K562 (cell line): ENCODE measurements around the gene ZNF775. TPM values are rescaled to one million over a fixed set of nuclear protein-coding genes. Genes with fewer than 3 reads are reported as not detected.

ENCODE experiments used
- ETV1 ChIP-seq: fragments of 450-650 bp; conservative IDR thresholded peaks from 2 replicates; pipeline ENCODE4 v1.6.1; 2016; ENCODE audit warnings: missing genetic modification characterization, control low read depth, low read depth, missing compliant biosample characterization
- FOXK2 ChIP-seq, 2 experiments: fragments of 450-650 bp; IDR thresholded peaks in 1 of 2; conservative IDR thresholded peaks in 1 of 2; 2 replicates each; pipeline ENCODE4 v1.6.1; 2016; ENCODE audit warnings: low read depth in 2 of 2, mild to moderate bottlenecking in 1 of 2
- GATAD2B ChIP-seq: fragments of 450-650 bp; IDR thresholded peaks from 2 replicates; pipeline ENCODE4 v1.6.1; 2017; ENCODE audit warnings: mild to moderate bottlenecking, borderline replicate concordance
- HMG20B ChIP-seq: fragments of 250-450 bp; sonication (Bioruptor Pico); IDR thresholded peaks from 2 replicates; pipeline ENCODE4 v1.5.0; 2021; ENCODE audit warnings: mild to moderate bottlenecking
- KLF1 ChIP-seq: fragments of 450-650 bp; IDR thresholded peaks from 2 replicates; pipeline ENCODE4 v1.6.1; 2016; ENCODE audit warnings: missing genetic modification characterization, missing compliant biosample characterization
- KLF16 ChIP-seq: IDR thresholded peaks from 2 replicates; pipeline ENCODE4 v1.6.1; 2016; ENCODE audit warnings: antibody characterized with exemption
- PHB ChIP-seq: fragments of 250-450 bp; sonication (Bioruptor Pico); IDR thresholded peaks from 2 replicates; pipeline ENCODE4 v1.5.0; 2021
- POLR2H ChIP-seq: IDR thresholded peaks from 2 replicates; pipeline ENCODE4 v1.6.1; 2016; ENCODE audit warnings: missing genetic modification characterization, low read depth, mild to moderate bottlenecking, control low read depth, missing compliant biosample characterization, moderate library complexity
- RBM25 ChIP-seq: fragments of 200-400 bp; formaldehyde crosslinking; IDR thresholded peaks from 2 replicates; pipeline ENCODE4 v1.6.1; 2018; ENCODE audit warnings: low read length, low read depth, moderate library complexity; ENCODE audit not compliant: severe bottlenecking
- RNF2 ChIP-seq: sonication (generic); IDR thresholded peaks from 2 replicates; pipeline ENCODE4 v1.6.1; 2016
- SLC30A9 ChIP-seq: fragments of 250-450 bp; sonication (Bioruptor Pico); IDR thresholded peaks from 2 replicates; pipeline ENCODE4 v1.8.0; 2022; ENCODE audit warnings: mild to moderate bottlenecking, moderate library complexity
- SMAD3 ChIP-seq: fragments of 450-650 bp; formaldehyde crosslinking; conservative IDR thresholded peaks from 2 replicates; pipeline ENCODE4 v1.4.0; 2020; ENCODE audit warnings: mild to moderate bottlenecking
- TARDBP ChIP-seq: fragments of 450-650 bp; IDR thresholded peaks from 2 replicates; pipeline ENCODE4 v1.6.1; 2016
- TFAM ChIP-seq: fragments of 250-450 bp; sonication (Bioruptor Pico); conservative IDR thresholded peaks from 2 replicates; pipeline ENCODE4 v1.5.0; 2021; ENCODE audit warnings: mild to moderate bottlenecking, moderate library complexity
- XRCC3 ChIP-seq: fragments of 450-650 bp; IDR thresholded peaks from 2 replicates; pipeline ENCODE4 v1.6.1; 2017; ENCODE audit warnings: mild to moderate bottlenecking, moderate library complexity
- YY1 ChIP-seq, 3 experiments: IDR thresholded peaks; 2 replicates each; pipeline ENCODE4 v1.6.1; 2011; ENCODE audit warnings: low read length in 2 of 3, mild to moderate bottlenecking in 2 of 3, moderate library complexity in 2 of 3, borderline replicate concordance in 1 of 3, control low read depth in 1 of 3, low read depth in 1 of 3; ENCODE audit not compliant: insufficient read depth in 3 of 3, insufficient replicate concordance in 2 of 3, control insufficient read depth in 1 of 3, insufficient read length in 1 of 3; ENCODE audit errors: extremely low read depth in 1 of 3
- ZC3H8 ChIP-seq: fragments of 450-650 bp; IDR thresholded peaks from 2 replicates; pipeline ENCODE4 v1.6.1; 2017
- ZKSCAN8 ChIP-seq: fragments of 200-800 bp; sonication (Bioruptor generic); IDR thresholded peaks from 2 replicates; pipeline ENCODE4 v1.6.1; 2016; ENCODE audit warnings: missing genetic modification characterization, missing compliant biosample characterization
- ZNF764 ChIP-seq: fragments of 250-450 bp; sonication (Bioruptor Pico); IDR thresholded peaks from 2 replicates; pipeline ENCODE4 v1.4.0; 2020; ENCODE audit warnings: low read depth, mild to moderate bottlenecking, moderate library complexity
- polyA plus RNA-seq, 8 experiments: library from polyadenylated mRNA; depleted of rRNA in 4 of 8; stranded (reverse) in 5 of 8; unstranded in 3 of 8; fragments of >200 nt; fragmentation: Nextera tagmentation in 2 of 8; fragmentation: Illumina TruSeq in 1 of 8; extraction: Ambion mirVana in 2 of 8; extraction: Trizol in 1 of 8; gene quantifications; 2 replicates each; pipeline versions ENCODE4 v1.2.1 to v1.2.3, GENCODE V29; 2011 to 2014; ENCODE audit warnings: inconsistent platforms in 1 of 8, missing spikeins in 1 of 8
- total RNA-seq, 7 experiments: library from RNA; depleted of rRNA in 6 of 7; stranded (reverse); fragments of >200 nt in 6 of 7; fragmentation: Illumina TruSeq in 2 of 7; extraction: Trizol in 2 of 7; gene quantifications; 2 replicates each; pipeline versions ENCODE4 v1.2.1 to v1.2.3, GENCODE V29; 2011 to 2021; ENCODE audit warnings: low replicate concordance in 1 of 7
- TF ChIP-seq, protein P1 (sequence below): fragments of 450-650 bp; conservative IDR thresholded peaks from 2 replicates; pipeline ENCODE4 v1.6.1; 2016; ENCODE audit warnings: missing genetic modification characterization, low read depth, mild to moderate bottlenecking, control low read depth, missing compliant biosample characterization
- TF ChIP-seq, protein P2 (sequence below): conservative IDR thresholded peaks from 2 replicates; pipeline ENCODE4 v1.6.1; 2011; ENCODE audit warnings: low read depth, mild to moderate bottlenecking, low read length; ENCODE audit not compliant: control insufficient read depth
- TF ChIP-seq, protein P3 (sequence below): IDR thresholded peaks from 2 replicates; pipeline ENCODE4 v1.6.1; 2014; ENCODE audit warnings: antibody characterized with exemption
- TF ChIP-seq, protein P4 (sequence below): fragments of 450-650 bp; formaldehyde crosslinking; IDR thresholded peaks from 2 replicates; pipeline ENCODE4 v1.4.0; 2022; ENCODE audit warnings: missing genetic modification characterization

Gene ZNF775
- total and polyA plus RNA-seq, 9 of the 15 experiments (the other 6 are each of a cell fraction or from before 2014, with no cell fraction given), result 0.04 to 18.7 (median 4.9) TPM

DNA sequence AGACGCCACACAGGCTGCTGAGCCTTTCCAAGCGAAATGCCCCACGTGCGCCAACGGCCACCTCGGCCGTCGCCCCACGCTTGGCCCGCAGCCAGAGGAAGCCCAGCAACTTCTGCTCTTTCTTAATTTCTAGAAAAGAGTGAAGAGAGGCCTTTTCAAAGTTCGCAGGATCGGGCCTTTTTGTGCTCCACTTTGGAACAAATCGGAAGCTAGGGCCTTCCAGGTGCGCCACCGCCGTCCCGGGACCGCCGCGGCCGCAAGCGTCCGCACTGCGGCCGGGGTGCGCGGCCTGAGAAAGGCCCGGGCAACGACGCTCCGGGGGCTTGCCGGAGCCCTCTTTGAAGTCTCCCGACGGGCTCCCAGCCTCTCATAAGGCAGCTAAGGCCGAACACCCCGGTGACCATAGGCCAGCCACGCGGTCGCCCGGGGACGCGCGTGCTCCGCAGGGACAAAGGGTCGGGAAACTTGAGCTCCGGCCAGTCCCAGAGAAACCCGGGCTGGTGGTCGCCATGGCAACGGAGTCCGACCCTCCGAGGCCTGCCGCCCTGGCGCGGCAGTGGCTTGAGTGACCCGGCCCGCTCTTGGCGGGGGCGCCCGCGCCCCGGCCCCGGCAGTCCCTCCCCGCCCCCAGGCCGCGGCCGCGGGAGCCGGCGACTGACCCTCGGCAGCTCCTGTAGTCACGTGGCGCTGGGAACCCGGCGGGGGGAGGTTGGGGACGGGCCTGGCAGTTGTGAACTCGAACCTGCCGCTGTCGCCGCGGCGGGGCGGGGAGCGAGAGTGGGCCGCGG lies 10.8 kb upstream of the ZNF775 start, which contains the start of gene REPIN1 (continued):
- TF ChIP-seq, protein P1, sequence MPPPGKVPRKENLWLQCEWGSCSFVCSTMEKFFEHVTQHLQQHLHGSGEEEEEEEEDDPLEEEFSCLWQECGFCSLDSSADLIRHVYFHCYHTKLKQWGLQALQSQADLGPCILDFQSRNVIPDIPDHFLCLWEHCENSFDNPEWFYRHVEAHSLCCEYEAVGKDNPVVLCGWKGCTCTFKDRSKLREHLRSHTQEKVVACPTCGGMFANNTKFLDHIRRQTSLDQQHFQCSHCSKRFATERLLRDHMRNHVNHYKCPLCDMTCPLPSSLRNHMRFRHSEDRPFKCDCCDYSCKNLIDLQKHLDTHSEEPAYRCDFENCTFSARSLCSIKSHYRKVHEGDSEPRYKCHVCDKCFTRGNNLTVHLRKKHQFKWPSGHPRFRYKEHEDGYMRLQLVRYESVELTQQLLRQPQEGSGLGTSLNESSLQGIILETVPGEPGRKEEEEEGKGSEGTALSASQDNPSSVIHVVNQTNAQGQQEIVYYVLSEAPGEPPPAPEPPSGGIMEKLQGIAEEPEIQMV (tag), result no peak
- peak; percentile 49 for TF ChIP-seq RBM25
- TF ChIP-seq SMAD3 (CRISPR knock-in tag), result no peak; the same call in none of the 2 replicates
- no peak for TF ChIP-seq ZC3H8
- TF ChIP-seq, protein P2, sequence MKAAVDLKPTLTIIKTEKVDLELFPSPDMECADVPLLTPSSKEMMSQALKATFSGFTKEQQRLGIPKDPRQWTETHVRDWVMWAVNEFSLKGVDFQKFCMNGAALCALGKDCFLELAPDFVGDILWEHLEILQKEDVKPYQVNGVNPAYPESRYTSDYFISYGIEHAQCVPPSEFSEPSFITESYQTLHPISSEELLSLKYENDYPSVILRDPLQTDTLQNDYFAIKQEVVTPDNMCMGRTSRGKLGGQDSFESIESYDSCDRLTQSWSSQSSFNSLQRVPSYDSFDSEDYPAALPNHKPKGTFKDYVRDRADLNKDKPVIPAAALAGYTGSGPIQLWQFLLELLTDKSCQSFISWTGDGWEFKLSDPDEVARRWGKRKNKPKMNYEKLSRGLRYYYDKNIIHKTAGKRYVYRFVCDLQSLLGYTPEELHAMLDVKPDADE, result peak; percentile 95
- TF ChIP-seq POLR2H (tag), result peak; percentile 56
- peak in 2 of 3 experiments; percentile 12 to 75 for TF ChIP-seq YY1 (IDR thresholded peaks at IDR 0.05; ENCODE audit: borderline replicate concordance in 1 of 3, control insufficient read depth in 1 of 3, extremely low read depth in 1 of 3, insufficient read depth in 3 of 3, insufficient read length in 1 of 3, insufficient replicate concordance in 2 of 3, low read depth in 1 of 3, low read length in 2 of 3)
- TF ChIP-seq, protein P3, sequence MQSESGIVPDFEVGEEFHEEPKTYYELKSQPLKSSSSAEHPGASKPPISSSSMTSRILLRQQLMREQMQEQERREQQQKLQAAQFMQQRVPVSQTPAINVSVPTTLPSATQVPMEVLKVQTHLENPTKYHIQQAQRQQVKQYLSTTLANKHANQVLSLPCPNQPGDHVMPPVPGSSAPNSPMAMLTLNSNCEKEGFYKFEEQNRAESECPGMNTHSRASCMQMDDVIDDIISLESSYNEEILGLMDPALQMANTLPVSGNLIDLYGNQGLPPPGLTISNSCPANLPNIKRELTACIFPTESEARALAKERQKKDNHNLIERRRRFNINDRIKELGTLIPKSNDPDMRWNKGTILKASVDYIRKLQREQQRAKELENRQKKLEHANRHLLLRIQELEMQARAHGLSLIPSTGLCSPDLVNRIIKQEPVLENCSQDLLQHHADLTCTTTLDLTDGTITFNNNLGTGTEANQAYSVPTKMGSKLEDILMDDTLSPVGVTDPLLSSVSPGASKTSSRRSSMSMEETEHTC, result peak; percentile 87
- TF ChIP-seq, protein P4, sequence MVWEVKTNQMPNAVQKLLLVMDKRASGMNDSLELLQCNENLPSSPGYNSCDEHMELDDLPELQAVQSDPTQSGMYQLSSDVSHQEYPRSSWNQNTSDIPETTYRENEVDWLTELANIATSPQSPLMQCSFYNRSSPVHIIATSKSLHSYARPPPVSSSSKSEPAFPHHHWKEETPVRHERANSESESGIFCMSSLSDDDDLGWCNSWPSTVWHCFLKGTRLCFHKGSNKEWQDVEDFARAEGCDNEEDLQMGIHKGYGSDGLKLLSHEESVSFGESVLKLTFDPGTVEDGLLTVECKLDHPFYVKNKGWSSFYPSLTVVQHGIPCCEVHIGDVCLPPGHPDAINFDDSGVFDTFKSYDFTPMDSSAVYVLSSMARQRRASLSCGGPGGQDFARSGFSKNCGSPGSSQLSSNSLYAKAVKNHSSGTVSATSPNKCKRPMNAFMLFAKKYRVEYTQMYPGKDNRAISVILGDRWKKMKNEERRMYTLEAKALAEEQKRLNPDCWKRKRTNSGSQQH (CRISPR knock-in tag), result no peak
- no peak for TF ChIP-seq ZNF764 (CRISPR knock-in tag)
- TF ChIP-seq GATAD2B, result peak; percentile 98
- peak; percentile 69 for TF ChIP-seq TARDBP
- peak; percentile 88; the same call in 1 of the 2 replicates for TF ChIP-seq ZKSCAN8 (CRISPR knock-in tag)
- no peak for TF ChIP-seq XRCC3
- TF ChIP-seq KLF16, result no peak; the same call in 1 of the 2 replicates
- TF ChIP-seq ETV1 (tag), result no peak
- peak; percentile 49; the same call in 1 of the 2 replicates for TF ChIP-seq KLF1 (tag)
- TF ChIP-seq TFAM, result no peak
- TF ChIP-seq HMG20B (CRISPR knock-in tag), result no peak
- no peak for TF ChIP-seq FOXK2 (conservative IDR thresholded peaks at IDR 0.05 in 1 of 2, IDR thresholded peaks at IDR 0.05 in 1 of 2; ENCODE audit: low read depth in 2 of 2)
- TF ChIP-seq SLC30A9 (CRISPR knock-in tag), result no peak
- TF ChIP-seq PHB (CRISPR knock-in tag), result no peak
- peak; percentile 83 for TF ChIP-seq RNF2
